GM21786 (cell line): ENCODE data around the gene CCL4.
A peak's percentile ranks its signal among the peaks of the same experiment; 100 is the strongest.
"Not testable (repeated sequence)": the region's sequence is repeated elsewhere in the genome, so short reads cannot be mapped to it uniquely, and the experiment has no call there.

Source experiments
- ATAC-seq: cut with Tn5 transposase; IDR thresholded peaks from one replicate; pipeline ENCODE4 v1.9.1; 2021; ENCODE audit not compliant: unreplicated experiment

The CCL4 gene

DNA sequence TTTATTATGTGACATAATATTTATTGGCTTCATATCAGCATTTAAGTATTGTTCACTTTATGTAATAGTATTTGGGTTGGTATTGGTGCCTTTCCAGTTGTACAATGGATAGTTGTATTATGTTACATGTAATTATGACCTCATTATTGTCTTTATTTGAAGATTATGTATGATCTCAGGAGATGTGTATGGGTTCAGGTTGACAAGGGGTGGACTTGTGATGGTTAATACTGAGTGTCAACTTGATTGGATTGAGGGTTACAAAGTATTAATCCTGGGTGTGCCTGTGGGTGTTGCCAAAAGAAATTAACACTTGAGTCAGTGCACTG lies 12.0 kb downstream of the CCL4 start:
- ATAC-seq: not testable (repeated sequence)

GRCh38 chr17:36117505-36118382 lies 14.1 kb downstream of the CCL4 start:
- ATAC-seq: no peak

GRCh38 chr17:36118477-36119353 lies 15.1 kb downstream of the CCL4 start:
- no peak for ATAC-seq

GRCh38 chr17:36120221-36120620 lies 16.6 kb downstream of the CCL4 start:
- ATAC-seq: no peak

DNA sequence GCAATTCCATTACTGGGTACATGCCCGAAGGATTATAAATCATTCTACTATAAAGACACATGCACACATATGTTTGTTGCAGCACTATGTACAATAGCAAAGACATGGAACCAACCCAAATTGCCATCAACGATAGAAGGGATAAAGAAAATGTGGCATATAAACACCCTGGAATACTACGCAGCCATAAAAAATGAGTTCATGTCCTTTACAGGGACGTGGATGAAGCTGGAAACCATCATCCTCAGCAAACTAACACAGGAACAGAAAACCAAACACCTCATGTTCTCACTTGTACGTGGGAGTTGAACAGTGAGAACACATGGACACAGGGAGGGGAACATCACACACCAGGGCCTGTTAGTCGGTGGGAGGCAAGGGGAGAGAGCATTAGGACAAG lies 17.5 kb downstream of the CCL4 start:
- not testable (repeated sequence) for ATAC-seq

DNA sequence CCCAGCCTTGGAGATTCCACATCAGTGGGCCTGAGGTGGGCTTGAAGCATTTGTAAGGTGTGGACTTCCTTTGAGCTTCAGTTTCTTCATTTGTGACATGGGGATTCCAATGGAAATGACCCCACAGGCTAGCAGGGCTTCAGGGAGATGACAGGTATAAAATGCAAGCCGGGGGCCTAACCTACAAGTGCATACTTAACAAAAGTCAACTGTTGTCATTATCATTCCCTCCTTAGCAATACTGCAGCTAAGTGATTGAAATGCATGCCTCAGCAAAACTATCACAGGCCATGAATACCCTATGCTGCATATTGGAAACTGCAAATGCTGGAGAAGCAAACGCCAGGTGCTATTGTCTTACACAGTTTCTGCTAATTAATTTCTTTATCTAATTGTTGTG lies 19.8 kb downstream of the CCL4 start:
- ATAC-seq: no peak

- ATAC-seq: no peak
Observed at GRCh38 chr17:36124879-36125824, 21.5 kb downstream of the CCL4 start.

DNA sequence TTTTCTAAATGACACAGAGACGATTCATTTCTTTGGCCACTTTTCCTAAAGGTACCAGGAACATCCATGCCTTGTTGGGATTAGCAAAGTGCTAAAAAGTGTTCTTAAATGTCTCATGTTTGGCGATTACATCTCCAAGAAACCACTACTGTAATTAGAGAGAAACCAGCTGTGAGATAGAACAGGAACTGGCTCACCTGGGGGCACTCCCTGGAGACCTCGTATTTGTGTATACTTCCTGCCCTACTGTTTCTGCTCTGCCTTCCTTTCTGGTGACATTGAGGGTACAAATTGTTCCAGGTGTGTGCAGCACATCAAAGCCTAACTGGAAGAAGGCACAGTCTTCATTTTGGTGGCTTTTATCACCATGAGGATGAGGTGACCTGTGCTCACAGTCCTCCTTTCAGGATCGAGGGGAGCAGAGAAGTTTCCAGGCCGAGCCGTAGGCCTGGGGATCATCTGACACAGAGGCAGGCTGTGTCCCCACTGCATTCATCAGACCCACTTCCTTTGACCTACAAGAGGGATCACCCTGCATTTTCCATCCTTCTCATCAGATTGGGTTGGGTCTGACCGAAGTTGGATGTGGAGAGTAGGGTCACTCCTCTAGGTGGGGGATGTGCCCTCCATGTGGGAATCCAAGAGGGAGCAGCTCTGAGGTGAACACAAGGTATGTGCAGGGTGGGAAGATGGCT lies 23.7 kb downstream of the CCL4 start:
- peak; percentile 64 for ATAC-seq

GRCh38 chr17:36127911-36128310 lies 24.3 kb downstream of the CCL4 start:
- no peak for ATAC-seq

- no peak for ATAC-seq
Observed at GRCh38 chr17:36128411-36128978, 24.9 kb downstream of the CCL4 start.

DNA sequence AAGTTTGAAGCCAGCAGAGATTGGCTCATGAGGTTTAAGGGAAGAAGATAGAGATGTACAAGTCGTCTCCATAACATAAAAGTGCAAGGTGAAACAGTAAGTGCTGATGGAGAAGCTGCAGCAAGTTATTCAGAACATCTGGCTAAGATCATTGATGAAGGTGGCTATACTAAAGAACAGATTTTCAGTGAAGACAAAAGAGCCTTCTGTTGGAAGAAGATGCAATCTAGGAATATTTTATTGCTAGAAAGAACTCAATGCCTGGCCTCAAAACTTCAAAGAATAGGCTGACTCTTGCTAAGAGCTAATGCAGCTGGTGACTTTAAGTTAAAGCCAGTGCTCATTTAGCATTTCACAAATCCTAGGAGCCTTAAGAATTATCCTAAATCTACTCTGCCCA lies 26.0 kb downstream of the CCL4 start:
- ATAC-seq: no peak

DNA sequence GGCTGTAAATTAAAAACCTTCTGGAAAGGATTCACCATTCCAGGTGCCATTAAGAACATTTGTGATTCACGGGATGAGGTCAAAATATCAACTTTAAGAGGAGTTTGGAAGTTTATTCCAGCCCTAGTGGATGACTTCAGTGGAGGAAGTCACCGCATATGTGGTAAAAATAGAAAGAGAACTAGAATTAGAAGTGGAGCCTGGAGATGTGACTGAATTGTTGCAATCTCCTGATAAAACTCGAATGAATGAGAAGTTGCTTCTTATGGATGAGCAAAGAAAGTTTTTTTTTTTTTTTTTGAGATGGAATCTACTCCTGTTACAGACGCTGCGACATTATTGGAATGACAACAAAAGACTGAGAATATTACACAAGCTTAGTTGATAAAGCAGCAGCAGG lies 26.7 kb downstream of the CCL4 start:
- no peak for ATAC-seq

- no peak for ATAC-seq
Observed at GRCh38 chr17:36131421-36131820, 27.8 kb downstream of the CCL4 start.

GRCh38 chr17:36131931-36132330 lies 28.3 kb downstream of the CCL4 start:
- ATAC-seq: no peak

DNA sequence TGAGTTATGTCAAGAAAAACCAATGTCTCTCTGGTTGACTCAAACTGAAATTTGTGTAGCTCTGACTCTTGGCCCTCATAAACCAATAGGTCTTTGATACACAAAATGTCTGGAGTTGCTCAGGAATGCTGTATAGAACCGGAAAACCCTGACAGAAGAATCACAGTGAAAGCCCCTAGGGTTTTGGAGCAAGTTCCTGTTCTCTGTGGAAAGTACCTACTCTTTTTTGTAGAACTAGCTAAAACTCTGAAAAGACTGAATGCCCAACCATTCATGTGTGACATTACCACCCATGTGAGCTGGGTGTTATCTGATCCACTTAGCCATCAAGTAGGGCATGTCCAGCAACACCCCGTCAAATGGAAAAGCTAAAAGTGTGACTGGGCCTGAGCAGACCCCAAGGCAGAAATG lies 28.8 kb downstream of the CCL4 start:
- ATAC-seq: no peak

- no peak for ATAC-seq
Observed at GRCh38 chr17:36133602-36134236, 30.1 kb downstream of the CCL4 start.

GRCh38 chr17:36135465-36135864 lies 31.8 kb downstream of the CCL4 start:
- no peak for ATAC-seq

GRCh38 chr17:36136036-36136435 lies 32.4 kb downstream of the CCL4 start:
- no peak for ATAC-seq

DNA sequence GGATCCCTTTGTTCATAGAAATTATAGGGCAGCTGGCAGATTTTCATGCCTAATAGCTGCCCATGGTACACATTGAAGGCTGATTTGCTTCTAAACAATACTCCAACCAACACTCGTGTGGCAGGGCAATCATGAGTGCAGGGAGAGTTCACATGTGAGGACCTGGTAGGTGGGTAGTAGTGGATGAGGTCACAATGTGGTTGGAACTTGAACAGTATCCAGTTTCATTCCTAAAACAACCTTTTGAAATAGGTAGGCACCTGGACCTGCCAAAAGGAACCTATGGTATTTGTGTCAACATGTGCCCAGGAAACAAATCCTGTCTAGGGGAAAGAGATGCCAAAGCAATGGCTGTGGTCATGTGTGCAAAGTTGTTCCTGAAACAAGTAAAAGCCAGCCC lies 32.8 kb downstream of the CCL4 start:
- no peak for ATAC-seq

GRCh38 chr17:36142235-36142634 lies 38.6 kb downstream of the CCL4 start:
- no peak for ATAC-seq
